ENCODE results near the gene REXO1. TPM values are rescaled to one million over a fixed set of nuclear protein-coding genes. Genes with fewer than 3 reads are reported as not detected.
A peak's percentile ranks its signal among the peaks of the same experiment; 100 is the strongest.

The REXO1 gene
- total and polyA plus RNA-seq, 2 of the 13 experiments (the other 11 are each of a cell fraction or from before 2014, with no cell fraction given), result 5.0 to 11.2 TPM

DNA sequence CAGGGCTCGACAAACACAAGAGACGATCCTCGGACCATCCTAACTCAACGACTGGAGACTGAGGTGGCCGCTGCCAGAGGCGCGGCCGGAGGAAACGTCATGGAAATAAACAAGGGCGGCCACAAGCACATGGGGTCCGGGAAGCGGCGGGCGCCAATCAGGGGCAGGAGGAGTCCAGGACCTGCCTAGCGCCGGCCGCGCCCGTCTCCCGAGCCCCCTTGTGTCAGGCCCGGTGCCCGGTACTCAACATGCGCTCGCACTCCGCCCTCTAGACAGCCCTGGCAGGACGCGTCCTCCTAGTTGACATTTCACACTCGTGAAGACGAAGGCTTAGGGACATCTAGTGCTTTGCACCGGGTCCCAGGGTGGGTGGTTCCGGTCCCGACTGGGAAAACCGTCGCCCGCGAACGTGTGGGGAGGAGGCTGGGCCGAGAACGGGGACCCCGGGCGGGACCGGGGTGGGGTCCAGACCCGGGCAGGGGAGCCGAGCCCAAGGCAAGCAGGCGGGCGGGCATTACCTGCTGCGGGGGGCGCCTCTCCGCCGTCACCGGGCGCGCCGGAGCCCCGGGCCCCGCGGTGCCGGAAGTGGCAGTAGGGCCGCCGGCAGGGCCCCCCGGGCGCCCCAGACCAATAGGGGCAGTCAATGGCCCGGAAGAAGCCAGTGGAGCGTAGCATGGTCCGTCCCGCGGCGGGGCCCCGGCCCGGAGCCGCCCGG is 442 bp downstream of the REXO1 start (continued):
- TF ChIP-seq, protein P1, sequence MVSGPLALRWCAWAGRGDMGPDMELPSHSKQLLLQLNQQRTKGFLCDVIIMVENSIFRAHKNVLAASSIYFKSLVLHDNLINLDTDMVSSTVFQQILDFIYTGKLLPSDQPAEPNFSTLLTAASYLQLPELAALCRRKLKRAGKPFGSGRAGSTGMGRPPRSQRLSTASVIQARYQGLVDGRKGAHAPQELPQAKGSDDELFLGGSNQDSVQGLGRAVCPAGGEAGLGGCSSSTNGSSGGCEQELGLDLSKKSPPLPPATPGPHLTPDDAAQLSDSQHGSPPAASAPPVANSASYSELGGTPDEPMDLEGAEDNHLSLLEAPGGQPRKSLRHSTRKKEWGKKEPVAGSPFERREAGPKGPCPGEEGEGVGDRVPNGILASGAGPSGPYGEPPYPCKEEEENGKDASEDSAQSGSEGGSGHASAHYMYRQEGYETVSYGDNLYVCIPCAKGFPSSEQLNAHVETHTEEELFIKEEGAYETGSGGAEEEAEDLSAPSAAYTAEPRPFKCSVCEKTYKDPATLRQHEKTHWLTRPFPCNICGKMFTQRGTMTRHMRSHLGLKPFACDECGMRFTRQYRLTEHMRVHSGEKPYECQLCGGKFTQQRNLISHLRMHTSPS (CRISPR knock-in tag; IDR thresholded peaks at IDR 0.05; ENCODE audit: low read depth), result no peak
- TF ChIP-seq ZMAT3 (CRISPR knock-in tag; conservative IDR thresholded peaks at IDR 0.05) (no peak), ATAD3A (CRISPR knock-in tag; IDR thresholded peaks at IDR 0.05) (no peak), HIVEP1 (CRISPR knock-in tag; IDR thresholded peaks at IDR 0.05) (0 out of 2 replicates have a peak, but pooled peaks have one; percentile 40), NKX3-1 (CRISPR knock-in tag; IDR thresholded peaks at IDR 0.05) (no peak), RFXAP (CRISPR knock-in tag; IDR thresholded peaks at IDR 0.05; ENCODE audit: borderline replicate concordance) (0 out of 2 replicates have a peak, but pooled peaks have one; percentile 29), ISX (CRISPR knock-in tag; conservative IDR thresholded peaks at IDR 0.05) (no peak), MED8 (CRISPR knock-in tag; IDR thresholded peaks at IDR 0.05; ENCODE audit: insufficient replicate concordance) (no peak), MBNL3 (CRISPR knock-in tag; conservative IDR thresholded peaks at IDR 0.05) (no peak), HBP1 (CRISPR knock-in tag; IDR thresholded peaks at IDR 0.05; ENCODE audit: low read depth) (0 out of 2 replicates have a peak, but pooled peaks have one; percentile 25), ZNF788 (CRISPR knock-in tag; IDR thresholded peaks at IDR 0.05; ENCODE audit: borderline replicate concordance) (no peak), ZIK1 (CRISPR knock-in tag; IDR thresholded peaks at IDR 0.05; ENCODE audit: borderline replicate concordance, low read depth) (no peak), XRCC5 (optimal IDR thresholded peaks at IDR 0.05; ENCODE audit: low read length) (peak; percentile 17), ATF7-NPFF (CRISPR knock-in tag; IDR thresholded peaks at IDR 0.05; ENCODE audit: low read depth) (no peak), GLI4 (CRISPR knock-in tag; IDR thresholded peaks at IDR 0.05; ENCODE audit: borderline replicate concordance) (no peak), PLSCR1 (CRISPR knock-in tag; IDR thresholded peaks at IDR 0.05; ENCODE audit: borderline replicate concordance) (no peak), ZNF546 (CRISPR knock-in tag; conservative IDR thresholded peaks at IDR 0.05) (no peak), RNF219 (CRISPR knock-in tag; IDR thresholded peaks at IDR 0.05) (no peak)

Measured in HepG2 (cell line).